Keratinocyte (primary cell): ENCODE data around the gene RGSL1.

ENCODE experiments used
- EZH2 ChIP-seq: IDR thresholded peaks from one replicate; pipeline ENCODE4 v1.6.1; 2012; ENCODE audit warnings: inconsistent platforms, mild to moderate bottlenecking, low read length, moderate library complexity
- TF ChIP-seq, protein P1 (sequence below), 3 experiments: IDR thresholded peaks in 1 of 3; conservative IDR thresholded peaks in 1 of 3; optimal IDR thresholded peaks in 1 of 3; 2 replicates in 2 of 3; 3 replicates in 1 of 3; pipeline versions ENCODE3 to v1.5.1; 2011; ENCODE audit warnings: low read length in 3 of 3, mild to moderate bottlenecking in 3 of 3, moderate library complexity in 2 of 3, control low read depth in 1 of 3, inconsistent platforms in 1 of 3; ENCODE audit not compliant: insufficient read depth in 2 of 3; ENCODE audit errors: extremely low read depth in 1 of 3

GRCh38 chr1:182426442-182427430 is 23.2 kb upstream of the RGSL1 start:
- TF ChIP-seq, protein P1, sequence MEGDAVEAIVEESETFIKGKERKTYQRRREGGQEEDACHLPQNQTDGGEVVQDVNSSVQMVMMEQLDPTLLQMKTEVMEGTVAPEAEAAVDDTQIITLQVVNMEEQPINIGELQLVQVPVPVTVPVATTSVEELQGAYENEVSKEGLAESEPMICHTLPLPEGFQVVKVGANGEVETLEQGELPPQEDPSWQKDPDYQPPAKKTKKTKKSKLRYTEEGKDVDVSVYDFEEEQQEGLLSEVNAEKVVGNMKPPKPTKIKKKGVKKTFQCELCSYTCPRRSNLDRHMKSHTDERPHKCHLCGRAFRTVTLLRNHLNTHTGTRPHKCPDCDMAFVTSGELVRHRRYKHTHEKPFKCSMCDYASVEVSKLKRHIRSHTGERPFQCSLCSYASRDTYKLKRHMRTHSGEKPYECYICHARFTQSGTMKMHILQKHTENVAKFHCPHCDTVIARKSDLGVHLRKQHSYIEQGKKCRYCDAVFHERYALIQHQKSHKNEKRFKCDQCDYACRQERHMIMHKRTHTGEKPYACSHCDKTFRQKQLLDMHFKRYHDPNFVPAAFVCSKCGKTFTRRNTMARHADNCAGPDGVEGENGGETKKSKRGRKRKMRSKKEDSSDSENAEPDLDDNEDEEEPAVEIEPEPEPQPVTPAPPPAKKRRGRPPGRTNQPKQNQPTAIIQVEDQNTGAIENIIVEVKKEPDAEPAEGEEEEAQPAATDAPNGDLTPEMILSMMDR (optimal IDR thresholded peaks at IDR 0.05 in 1 of 3, IDR thresholded peaks at IDR 0.05 in 1 of 3, conservative IDR thresholded peaks at IDR 0.05 in 1 of 3; ENCODE audit: extremely low read depth in 1 of 3, insufficient read depth in 2 of 3, low read length in 3 of 3) = no peak
- no peak for TF ChIP-seq EZH2
